ENCODE data around the gene FBF1. TPM values are rescaled to one million over a fixed set of nuclear protein-coding genes. Genes with fewer than 3 reads are reported as not detected.

Gene FBF1
- total and polyA plus RNA-seq, 2 donors (not counting 3 experiments of a cell fraction or from before 2014, with no cell fraction given) = 4.9 to 9.4 TPM

DNA sequence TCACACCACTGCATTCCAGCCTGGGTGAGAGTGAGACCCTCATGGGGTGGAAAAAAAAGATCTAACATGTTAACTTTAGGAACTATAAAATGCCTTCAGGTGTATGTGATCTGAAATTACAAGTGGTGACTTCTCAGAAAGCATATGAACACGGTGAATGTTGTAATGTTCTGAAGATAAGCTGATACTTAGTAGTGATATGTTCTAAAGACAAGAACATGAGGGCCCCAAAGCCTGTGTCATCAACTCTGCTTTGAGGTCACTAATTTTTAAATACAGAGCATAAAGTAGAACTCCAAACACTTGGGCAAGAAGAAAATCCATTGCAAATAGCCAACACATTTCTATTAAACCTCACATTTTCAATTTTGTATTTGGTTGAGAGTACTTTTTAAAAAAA is 2.6 kb upstream of the FBF1 start:
- Histone ChIP-seq H3K4me2 (ENCODE audit: insufficient read depth, low read length) (no peak overlapping the region), H3K79me2 (ENCODE audit: control insufficient read depth, insufficient read depth, low read length) (no peaks in the 10 kb centered on the region), H3K27ac (ENCODE audit: insufficient read depth, low read depth, low read length) (no peak overlapping the region), H3K4me1 (ENCODE audit: control insufficient read depth, extremely low read depth, insufficient read depth, low read length) (peaks cover 6% of the 10 kb centered on the region), H3K36me3 (ENCODE audit: control insufficient read depth in 2 of 2, extremely low read depth in 1 of 2, insufficient read depth in 2 of 2, low read length in 2 of 2) (peaks cover 3 to 14% of the 10 kb centered on the region in 2 experiments), H3K9ac (replicated peaks; ENCODE audit: extremely low read depth, insufficient read depth, low read length) (no peak overlapping the region), H2AFZ (ENCODE audit: low read depth, low read length) (no peak overlapping the region), H3K9me1 (replicated peaks; ENCODE audit: control insufficient read depth, extremely low read depth, insufficient read depth, low read length) (no peaks in the 10 kb centered on the region), H3K9me3 (replicated peaks; ENCODE audit: control insufficient read depth, insufficient read depth, low read length) (no peaks in the 10 kb centered on the region), H3K27me3 (ENCODE audit: control insufficient read depth in 2 of 2, insufficient read depth in 2 of 2, low read length in 2 of 2) (no peaks in the 10 kb centered on the region), H4K20me1 (replicated peaks; ENCODE audit: control insufficient read depth, extremely low read depth, insufficient read depth, low read length) (no peaks in the 10 kb centered on the region), H3K4me3 (replicated peaks in 1 of 3; ENCODE audit: insufficient read depth in 1 of 3, low read depth in 1 of 3, low read length in 3 of 3) (no peak overlapping the region)
- TF ChIP-seq GATA2 (IDR thresholded peaks at IDR 0.05; ENCODE audit: insufficient read depth, insufficient read length, low read depth, low read length) (no peak), MYC (IDR thresholded peaks at IDR 0.05; ENCODE audit: low read depth, low read length) (no peak), MAX (IDR thresholded peaks at IDR 0.05; ENCODE audit: insufficient read depth, insufficient read length) (no peak), FOS (IDR thresholded peaks at IDR 0.05; ENCODE audit: borderline replicate concordance, insufficient read depth, low read length) (no peak), JUN (IDR thresholded peaks at IDR 0.05; ENCODE audit: borderline replicate concordance, insufficient read depth, insufficient read length, low read depth) (no peak), EZH2 (IDR thresholded peaks at IDR 0.05; ENCODE audit: borderline replicate concordance, low read depth, low read length, severe bottlenecking) (no peak), POLR2AphosphoS5 (IDR thresholded peaks at IDR 0.05; ENCODE audit: insufficient read depth, low read depth, low read length) (no peak), POLR2A (IDR thresholded peaks at IDR 0.05; ENCODE audit: low read depth, low read length) (no peak)
- TF ChIP-seq, protein P1, sequence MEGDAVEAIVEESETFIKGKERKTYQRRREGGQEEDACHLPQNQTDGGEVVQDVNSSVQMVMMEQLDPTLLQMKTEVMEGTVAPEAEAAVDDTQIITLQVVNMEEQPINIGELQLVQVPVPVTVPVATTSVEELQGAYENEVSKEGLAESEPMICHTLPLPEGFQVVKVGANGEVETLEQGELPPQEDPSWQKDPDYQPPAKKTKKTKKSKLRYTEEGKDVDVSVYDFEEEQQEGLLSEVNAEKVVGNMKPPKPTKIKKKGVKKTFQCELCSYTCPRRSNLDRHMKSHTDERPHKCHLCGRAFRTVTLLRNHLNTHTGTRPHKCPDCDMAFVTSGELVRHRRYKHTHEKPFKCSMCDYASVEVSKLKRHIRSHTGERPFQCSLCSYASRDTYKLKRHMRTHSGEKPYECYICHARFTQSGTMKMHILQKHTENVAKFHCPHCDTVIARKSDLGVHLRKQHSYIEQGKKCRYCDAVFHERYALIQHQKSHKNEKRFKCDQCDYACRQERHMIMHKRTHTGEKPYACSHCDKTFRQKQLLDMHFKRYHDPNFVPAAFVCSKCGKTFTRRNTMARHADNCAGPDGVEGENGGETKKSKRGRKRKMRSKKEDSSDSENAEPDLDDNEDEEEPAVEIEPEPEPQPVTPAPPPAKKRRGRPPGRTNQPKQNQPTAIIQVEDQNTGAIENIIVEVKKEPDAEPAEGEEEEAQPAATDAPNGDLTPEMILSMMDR (IDR thresholded peaks at IDR 0.05; ENCODE audit: extremely low read depth in 1 of 2, insufficient read depth in 1 of 2, low read depth in 1 of 2, low read length in 2 of 2) = no peak
- CTCF ChIA-PET = no interaction called here
- DNase-seq (ENCODE audit: low read depth, low spot score) = no peak
- POLR2A ChIA-PET = no interaction called here
- intact Hi-C loops (cut with micrococcal nuclease) = no loop called here
- dilution Hi-C loops (cut with MboI; ENCODE audit: extremely low pct_ligation_motif_present, low sequenced_read_pairs) = no loop called here
- FAIRE-seq = no peak
- BruUV-seq (replicated peaks) = no TSS peak

All from endothelial cell of umbilical vein (primary cell).